ENCODE measurements around the gene PAM16. TPM values are rescaled to one million over a fixed set of nuclear protein-coding genes. Genes with fewer than 3 reads are reported as not detected.

Gene PAM16
- total and polyA plus RNA-seq, 2 of the 8 experiments (the other 6 are each of a cell fraction or from before 2014, with no cell fraction given) = 78.3 to 198 TPM

- Histone ChIP-seq H3K9ac (replicated peaks in 1 of 4; ENCODE audit: extremely low read depth in 1 of 4, low read depth in 3 of 4, low read length in 3 of 4) (no peak overlapping the region; a peak in 1 of 7 replicates), H3K9me3 (ENCODE audit: insufficient read depth in 2 of 2, low read depth in 1 of 2, low read length in 1 of 2) (peaks cover 5 to 6% of the 10 kb centered on the region in 2 experiments; a peak in 1 of 4 replicates), H3K79me2 (ENCODE audit: control insufficient read depth in 1 of 2, insufficient read depth in 2 of 2, low read length in 2 of 2) (peaks cover 0 to 28% of the 10 kb centered on the region in 2 experiments; a peak in 3 of 4 replicates), H3K4ac (replicated peaks; ENCODE audit: insufficient read length, low read depth, low read length) (no peak overlapping the region), H3K14ac (ENCODE audit: insufficient read length) (no peak overlapping the region), H2BK20ac (ENCODE audit: low read length) (no peak overlapping the region), H3K36me3 (ENCODE audit: control insufficient read depth in 2 of 4, insufficient read depth in 4 of 4, low read length in 3 of 4) (peaks cover 0 to 23% (median 6%) of the 10 kb centered on the region in 4 experiments; a peak in 5 of 8 replicates), H3K23ac (ENCODE audit: insufficient read length) (no peak overlapping the region), H4K20me1 (replicated peaks in 1 of 2; ENCODE audit: control insufficient read depth in 1 of 2, insufficient read depth in 2 of 2, low read length in 2 of 2) (peaks cover 22 to 24% of the 10 kb centered on the region in 2 experiments), H4K91ac (replicated peaks; ENCODE audit: insufficient read length, low read length) (no peak overlapping the region), H3K23me2 (ENCODE audit: low read depth, low read length) (no peaks in the 10 kb centered on the region; the same call in 1 of the 2 replicates), H3K4me1 (replicated peaks in 1 of 4; ENCODE audit: control insufficient read depth in 3 of 4, insufficient read depth in 4 of 4, low read length in 3 of 4) (no peaks in the 10 kb centered on the region; a peak in 1 of 7 replicates), H3K56ac (replicated peaks; ENCODE audit: insufficient read length, low read depth, low read length) (no peak overlapping the region), H4K8ac (ENCODE audit: extremely low read depth, insufficient read depth, low read length) (no peak overlapping the region), H3K4me2 (ENCODE audit: insufficient read depth in 1 of 2, low read depth in 2 of 2, low read length in 2 of 2) (no peak overlapping the region), H2BK12ac (ENCODE audit: low read depth, low read length) (no peak overlapping the region), H2AFZ (ENCODE audit: low read length) (no peak overlapping the region), H3K27me3 (replicated peaks in 1 of 4; ENCODE audit: control insufficient read depth in 3 of 4, extremely low read depth in 1 of 4, insufficient read depth in 3 of 4, low read length in 3 of 4) (no peaks in the 10 kb centered on the region), H3K18ac (ENCODE audit: extremely low read depth, low read length) (no peak overlapping the region), H2AK5ac (ENCODE audit: low read depth, low read length) (no peak overlapping the region), H2BK120ac (replicated peaks; ENCODE audit: low read depth, low read length) (no peak overlapping the region), H3K27ac (ENCODE audit: low read depth, low read length) (no peak overlapping the region), H2BK15ac (ENCODE audit: low read length) (no peak overlapping the region), H2BK5ac (ENCODE audit: low read depth, low read length) (no peak overlapping the region), H3K79me1 (ENCODE audit: low read depth, low read length) (peaks cover 9% of the 10 kb centered on the region), H4K5ac (ENCODE audit: insufficient read length, low read depth, low read length) (no peak overlapping the region), H3K4me3 (ENCODE audit: extremely low read depth in 1 of 4, insufficient read depth in 2 of 4, low read depth in 3 of 4, low read length in 4 of 4) (no peak overlapping the region)
- ChIA-PET CTCF (ENCODE audit: partially characterized antibody) (interaction anchor here (0.7 to 17.1 kb wide), 15 partner anchors 9 to 358 kb away, joined by 3 to 211 read pairs (median 7); no protein-coding TSS in a partner anchor), POLR2A (ENCODE audit: partially characterized antibody) (interaction anchor here (0.9 to 16.2 kb wide), 4 partner anchors 8 to 66 kb away, joined by 3 to 154 read pairs (median 15); partner anchors contain the start of gene PAM16)
- FAIRE-seq (no peak), DNase-seq (ENCODE audit: low read depth in 1 of 2, low spot score in 2 of 2) (no peak)
- 95% methylated on average over 13 of the region's 13 CpGs; no CpG with 5 or more reads in 1 of the 2 experiments for WGBS, 2 experiments (ENCODE audit: extremely low coverage in 1 of 2, insufficient coverage in 1 of 2, insufficient read length in 1 of 2, insufficient replicate concordance in 2 of 2, low coverage in 1 of 2, low lambda C conversion rate in 2 of 2, missing lambda C conversion rate in 1 of 2)
- TF ChIP-seq SP1 (IDR thresholded peaks at IDR 0.05; ENCODE audit: low read depth, low read length) = no peak
- no peak for TF ChIP-seq SIX5 (IDR thresholded peaks at IDR 0.05; ENCODE audit: low read depth, low read length)
- TF ChIP-seq GABPA (IDR thresholded peaks at IDR 0.05; ENCODE audit: borderline replicate concordance, insufficient read depth, low read length) = no peak
- no peak for TF ChIP-seq RBBP5 (IDR thresholded peaks at IDR 0.05; ENCODE audit: borderline replicate concordance, low read depth, low read length)
- no peak for TF ChIP-seq CEBPB (IDR thresholded peaks at IDR 0.05; ENCODE audit: low read depth, low read length)
- no peak for TF ChIP-seq BRCA1 (IDR thresholded peaks at IDR 0.05; ENCODE audit: low read depth, low read length)
- TF ChIP-seq SP4 (IDR thresholded peaks at IDR 0.05; ENCODE audit: low read length) = no peak
- no peak for TF ChIP-seq POLR2A (IDR thresholded peaks at IDR 0.05; ENCODE audit: control extremely low read depth in 1 of 2, low read depth in 2 of 2, low read length in 2 of 2)
- no peak for TF ChIP-seq HDAC2 (IDR thresholded peaks at IDR 0.05; ENCODE audit: borderline replicate concordance in 1 of 2, low read depth in 2 of 2, low read length in 2 of 2)
- TF ChIP-seq TCF12 (IDR thresholded peaks at IDR 0.05; ENCODE audit: low read depth, low read length) = no peak
- no peak for TF ChIP-seq PHF8 (conservative IDR thresholded peaks at IDR 0.05; ENCODE audit: low read depth, low read length)
- no peak for TF ChIP-seq CTBP2 (IDR thresholded peaks at IDR 0.05; ENCODE audit: borderline replicate concordance, insufficient read depth, insufficient read length, low read length)
- no peak for TF ChIP-seq EZH2 (IDR thresholded peaks at IDR 0.05; ENCODE audit: low read depth, low read length, severe bottlenecking)
- no peak for TF ChIP-seq TBP (IDR thresholded peaks at IDR 0.05; ENCODE audit: low read depth, low read length)
Observed at GRCh38 chr16:4341250-4341649, 9.9 kb downstream of the PAM16 start.
